SW480 (cell line): ENCODE data around the gene ALKBH1.
A peak's percentile ranks its signal among the peaks of the same experiment; 100 is the strongest.
"Not testable (repeated sequence)": the region's sequence is repeated elsewhere in the genome, so short reads cannot be mapped to it uniquely, and the experiment has no call there.

ENCODE experiments used
- DNase-seq: peaks from one replicate; pipeline ENCODE4 v3.0.0-alpha.2; 2016; ENCODE audit warnings: low spot score

ALKBH1 gene

GRCh38 chr14:77707724-77708408 lies at the start of gene ALKBH1, which contains the start of gene SLIRP:
ALKBH1 (minus strand) TSS chr14:77708023; CDS start chr14:77708004, 19 bp downstream.
SLIRP (plus strand) TSS chr14:77708103; CDS start chr14:77708112, 9 bp downstream.
- DNase-seq, result peak; percentile 81

- DNase-seq, result no peak
Observed at GRCh38 chr14:77752799-77753516, 45.1 kb upstream of the ALKBH1 start.

GRCh38 chr14:77752266-77752665 lies 44.4 kb upstream of the ALKBH1 start:
- no peak for DNase-seq

GRCh38 chr14:77747425-77747824 lies 39.6 kb upstream of the ALKBH1 start:
- DNase-seq, result not testable (repeated sequence)

GRCh38 chr14:77746064-77746702 lies 38.4 kb upstream of the ALKBH1 start:
- no peak for DNase-seq

GRCh38 chr14:77741438-77741837 lies 33.6 kb upstream of the ALKBH1 start:
- DNase-seq, result no peak

GRCh38 chr14:77738559-77739250 lies 30.9 kb upstream of the ALKBH1 start:
- no peak for DNase-seq

GRCh38 chr14:77730976-77731497 lies 23.2 kb upstream of the ALKBH1 start:
- DNase-seq, result no peak

- DNase-seq, result no peak
Observed at GRCh38 chr14:77722301-77722700, 14.5 kb upstream of the ALKBH1 start.

- DNase-seq, result no peak
Observed at GRCh38 chr14:77721437-77721836, 13.6 kb upstream of the ALKBH1 start.

- DNase-seq, result no peak
Observed at GRCh38 chr14:77717608-77718305, 9.9 kb upstream of the ALKBH1 start.

GRCh38 chr14:77714926-77715325 lies 7.1 kb upstream of the ALKBH1 start:
- DNase-seq, result no peak

- no peak for DNase-seq
Observed at GRCh38 chr14:77710364-77710763, 2.5 kb upstream of the ALKBH1 start.

- no peak for DNase-seq
Observed at GRCh38 chr14:77709412-77709811, 1.6 kb upstream of the ALKBH1 start.

GRCh38 chr14:77708749-77709148 lies 926 bp upstream of the ALKBH1 start:
- no peak for DNase-seq

GRCh38 chr14:77707355-77707723 lies 484 bp downstream of the ALKBH1 start:
- DNase-seq, result peak; percentile 44

GRCh38 chr14:77691259-77691658 lies 16.6 kb downstream of the ALKBH1 start:
- DNase-seq, result no peak

- peak; percentile 61 for DNase-seq
Observed at GRCh38 chr14:77682158-77682553, 25.7 kb downstream of the ALKBH1 start.

GRCh38 chr14:77681196-77682157 lies 26.3 kb downstream of the ALKBH1 start:
- DNase-seq, result peak; percentile 22

GRCh38 chr14:77674931-77675330 lies 32.9 kb downstream of the ALKBH1 start:
- no peak for DNase-seq
